ENCODE data around the gene GCAT. TPM values are rescaled to one million over a fixed set of nuclear protein-coding genes. Genes with fewer than 3 reads are reported as not detected.
A peak's percentile ranks its signal among the peaks of the same experiment; 100 is the strongest.

Gene GCAT
- total and polyA plus RNA-seq, 3 donors from 2014 or later = 21.4 to 40.6 (median 36.7) TPM

GRCh38 chr22:37771702-37772427 is 35.9 kb upstream of the GCAT start:
- TF ChIP-seq POLR2A (IDR thresholded peaks at IDR 0.05) (no peak), CTCF (IDR thresholded peaks at IDR 0.05) (no peak)
- WGBS, 2 donors = 88 to 93% methylated on average over 9 to 17 of the region's 17 CpGs
- Histone ChIP-seq H3K27ac (no peak overlapping the region), H3K36me3 (ENCODE audit: low read depth, missing control alignments) (no peaks in the 10 kb centered on the region), H3K4me1 (no peaks in the 10 kb centered on the region), H3K4me3 (no peak overlapping the region), H3K27me3 (no peaks in the 10 kb centered on the region), H3K9me3 (no peaks in the 10 kb centered on the region)
- intact Hi-C loops (cut with DNase I; ENCODE audit: low total_unique reads) = no loop called here
- no peak for DNase-seq

- Histone ChIP-seq H3K9me3 (no peaks in the 10 kb centered on the region), H3K27me3 (no peaks in the 10 kb centered on the region), H3K36me3 (ENCODE audit: low read depth, missing control alignments) (no peaks in the 10 kb centered on the region), H3K4me3 (no peak overlapping the region), H3K27ac (no peak overlapping the region), H3K4me1 (no peaks in the 10 kb centered on the region)
- DNase-seq = no peak
- WGBS, 2 donors = 67 to 69% methylated on average over 2 to 3 of the region's 3 CpGs
- intact Hi-C loops (cut with DNase I; ENCODE audit: low total_unique reads) = no loop called here
- TF ChIP-seq POLR2A (IDR thresholded peaks at IDR 0.05) = no peak
- no peak for TF ChIP-seq CTCF (IDR thresholded peaks at IDR 0.05)
These were observed 33.0 kb upstream of the GCAT start for GRCh38 chr22:37774728-37775127.

- no peaks in the 10 kb centered on the region for H3K4me1 ChIP-seq
- no peaks in the 10 kb centered on the region for H3K36me3 ChIP-seq (ENCODE audit: low read depth, missing control alignments)
- TF ChIP-seq POLR2A (IDR thresholded peaks at IDR 0.05) = no peak
- intact Hi-C loops (cut with DNase I; ENCODE audit: low total_unique reads) = no loop called here
- no peak overlapping the region for H3K4me3 ChIP-seq
- H3K9me3 ChIP-seq = no peaks in the 10 kb centered on the region
- DNase-seq = no peak
- 84 to 87% methylated on average over 16 to 17 of the region's 17 CpGs for WGBS, 2 donors
- H3K27ac ChIP-seq = no peak overlapping the region
- no peaks in the 10 kb centered on the region for H3K27me3 ChIP-seq
These were observed 31.7 kb upstream of the GCAT start for GRCh38 chr22:37775785-37776638.

- no peak overlapping the region for H3K4me3 ChIP-seq
- intact Hi-C loops (cut with DNase I; ENCODE audit: low total_unique reads) = no loop called here
- H3K9me3 ChIP-seq = no peaks in the 10 kb centered on the region
- H3K36me3 ChIP-seq (ENCODE audit: low read depth, missing control alignments) = no peaks in the 10 kb centered on the region
- no peaks in the 10 kb centered on the region for H3K27me3 ChIP-seq
- no peak for DNase-seq
- H3K4me1 ChIP-seq = no peaks in the 10 kb centered on the region
- TF ChIP-seq CTCF (IDR thresholded peaks at IDR 0.05) (no peak), POLR2A (IDR thresholded peaks at IDR 0.05) (no peak)
- WGBS, 2 donors = 82 to 86% methylated on average over 10 of the region's 10 CpGs
- H3K27ac ChIP-seq = no peak overlapping the region
These were observed 31.1 kb upstream of the GCAT start for GRCh38 chr22:37776639-37777005.

- intact Hi-C loops (cut with DNase I; ENCODE audit: low total_unique reads) = no loop called here
These were observed 30.5 kb upstream of the GCAT start for GRCh38 chr22:37777122-37777687.

More at GRCh38 chr22:37777122-37777687, 30.5 kb upstream of the GCAT start:
- Histone ChIP-seq H3K36me3 (ENCODE audit: low read depth, missing control alignments) (no peaks in the 10 kb centered on the region), H3K27ac (peak overlapping the region in 1 of 2 donors; percentile 19), H3K27me3 (no peaks in the 10 kb centered on the region), H3K9me3 (no peaks in the 10 kb centered on the region), H3K4me3 (no peak overlapping the region), H3K4me1 (no peaks in the 10 kb centered on the region)
- WGBS, 2 donors = 56 to 57% methylated on average over 11 of the region's 11 CpGs
- no peak for DNase-seq
- TF ChIP-seq POLR2A (IDR thresholded peaks at IDR 0.05) (no peak), CTCF (IDR thresholded peaks at IDR 0.05) (no peak)

All from testis (tissue), 3 donors.